LNCaP clone FGC (cell line): Measurements from ENCODE around the gene PSMB5.
"Not testable (repeated sequence)": the region's sequence is repeated elsewhere in the genome, so short reads cannot be mapped to it uniquely, and the experiment has no call there.

Experiments
- DNase-seq: peaks from one replicate; pipeline ENCODE4 v3.0.0-alpha.2; 2011; ENCODE audit warnings: low read depth
- H3K4me3 ChIP-seq: 2 replicates; pipeline ENCODE4 v1.5.1; 2011; ENCODE audit warnings: mild to moderate bottlenecking, low read depth, low read length, control low read depth
- CTCF ChIP-seq: IDR thresholded peaks from 2 replicates; pipeline ENCODE4 v1.5.1; 2012; ENCODE audit warnings: mild to moderate bottlenecking; ENCODE audit not compliant: control insufficient read depth, insufficient read depth; ENCODE audit errors: extremely low read depth

PSMB5 gene

GRCh38 chr14:23021889-23022442 lies 12.7 kb downstream of the PSMB5 start:
- H3K4me3 ChIP-seq = no peak overlapping the region
- TF ChIP-seq CTCF = no peak
- no peak for DNase-seq

DNA sequence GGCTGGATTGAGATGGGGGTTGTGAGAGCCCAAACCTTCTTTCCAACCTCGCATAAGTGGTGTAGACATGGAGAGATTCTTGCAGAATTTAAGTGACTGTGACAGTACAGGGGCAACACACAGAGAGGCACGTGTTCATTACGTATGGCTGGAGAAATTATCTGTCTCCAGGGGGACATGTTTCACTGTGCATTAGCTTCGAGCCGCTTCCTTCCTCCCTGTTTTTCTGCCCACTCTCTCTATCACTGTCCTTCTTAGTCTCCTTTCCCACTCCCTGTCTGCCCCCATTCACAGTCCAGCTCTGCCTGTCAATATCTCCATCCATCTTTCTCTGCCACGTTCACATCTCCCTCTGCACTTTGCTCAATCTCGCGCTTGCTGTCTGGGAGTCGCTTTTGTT lies 13.3 kb downstream of the PSMB5 start:
- no peak for TF ChIP-seq CTCF
- no peak for DNase-seq
- no peak overlapping the region for H3K4me3 ChIP-seq

- H3K4me3 ChIP-seq = no peak overlapping the region
- TF ChIP-seq CTCF = no peak
Measured at GRCh38 chr14:23020143-23021128, 14.3 kb downstream of the PSMB5 start.

GRCh38 chr14:23018107-23018506 lies 16.6 kb downstream of the PSMB5 start:
- DNase-seq = no peak
- no peak for TF ChIP-seq CTCF
- H3K4me3 ChIP-seq = no peak overlapping the region

More at GRCh38 chr14:23020143-23021128, 14.3 kb downstream of the PSMB5 start:
- DNase-seq = no peak

GRCh38 chr14:23017091-23017490 lies 17.6 kb downstream of the PSMB5 start:
- TF ChIP-seq CTCF = no peak
- no peak overlapping the region for H3K4me3 ChIP-seq

DNA sequence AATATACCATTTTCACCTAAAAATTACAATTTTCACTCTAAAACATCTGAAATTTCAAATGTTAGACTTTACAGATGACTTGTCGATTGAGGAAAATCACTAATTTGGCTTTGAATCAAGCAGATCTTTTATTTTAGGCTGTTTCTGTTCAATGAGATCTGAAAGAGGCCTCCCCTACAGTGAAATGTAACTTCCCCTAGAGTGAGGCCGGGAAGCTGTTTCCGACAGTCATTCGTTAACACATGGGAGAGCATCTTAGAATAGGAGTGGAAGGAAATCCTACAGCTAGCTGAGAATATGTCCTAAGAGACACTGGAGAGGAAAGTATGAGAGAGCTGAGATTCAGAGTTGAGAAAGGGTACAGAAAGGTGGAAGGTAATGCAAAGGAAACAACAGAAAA lies 19.1 kb downstream of the PSMB5 start:
- no peak overlapping the region for H3K4me3 ChIP-seq
- no peak for TF ChIP-seq CTCF
- no peak for DNase-seq

More at GRCh38 chr14:23017091-23017490, 17.6 kb downstream of the PSMB5 start:
- DNase-seq = no peak

- not testable (repeated sequence) for DNase-seq, H3K4me3 ChIP-seq
Measured at GRCh38 chr14:23013749-23014054, 21.0 kb downstream of the PSMB5 start.
